NCI-H774 (cell line): ENCODE results near the gene WDFY4.

ENCODE experiments used
- DNase-seq: peaks from one replicate; lab custom pipeline; 2025; lab: John Stamatoyannopoulos, UW

WDFY4 gene

DNA sequence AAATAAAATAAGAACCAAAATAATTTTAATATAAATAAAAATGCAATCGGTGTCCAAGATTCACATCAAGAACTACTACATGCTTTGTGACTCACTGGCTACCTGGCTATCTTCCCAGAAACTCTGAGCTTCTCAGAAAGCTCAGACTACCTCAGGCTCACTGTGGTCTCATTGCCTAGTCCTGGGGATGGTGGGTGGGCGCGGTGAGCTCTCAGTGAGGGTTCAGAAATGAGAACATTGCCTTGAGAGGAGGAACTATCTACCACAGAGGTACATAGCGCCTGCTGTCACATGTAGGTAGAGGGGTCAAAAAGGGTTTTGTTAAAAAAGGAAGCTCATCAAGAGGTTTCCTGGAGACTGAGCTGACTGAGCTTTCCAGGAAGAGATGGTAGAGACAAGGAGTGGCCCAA, 108.0 kb downstream of the WDFY4 start:
- no peak for DNase-seq

DNA sequence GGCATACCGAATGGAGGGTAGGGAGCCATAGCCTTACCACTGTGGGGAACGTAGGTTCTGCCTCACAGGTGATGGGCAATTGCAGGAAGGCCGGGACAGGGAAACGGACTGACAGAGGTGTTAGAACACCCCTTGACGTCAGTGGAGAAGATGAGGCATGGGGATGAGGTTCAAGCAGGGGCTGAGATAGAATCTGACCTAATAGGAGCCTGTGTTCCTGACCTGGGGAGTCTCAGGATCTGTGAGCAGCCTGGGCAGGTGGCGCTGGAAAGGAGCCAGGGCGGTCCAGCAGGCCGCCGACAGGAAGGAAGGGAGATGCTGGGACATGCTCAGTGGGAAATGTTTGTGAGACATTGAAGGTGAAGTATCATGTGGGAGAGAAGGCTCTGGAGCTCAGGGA, 109.4 kb downstream of the WDFY4 start:
- no peak for DNase-seq

DNA sequence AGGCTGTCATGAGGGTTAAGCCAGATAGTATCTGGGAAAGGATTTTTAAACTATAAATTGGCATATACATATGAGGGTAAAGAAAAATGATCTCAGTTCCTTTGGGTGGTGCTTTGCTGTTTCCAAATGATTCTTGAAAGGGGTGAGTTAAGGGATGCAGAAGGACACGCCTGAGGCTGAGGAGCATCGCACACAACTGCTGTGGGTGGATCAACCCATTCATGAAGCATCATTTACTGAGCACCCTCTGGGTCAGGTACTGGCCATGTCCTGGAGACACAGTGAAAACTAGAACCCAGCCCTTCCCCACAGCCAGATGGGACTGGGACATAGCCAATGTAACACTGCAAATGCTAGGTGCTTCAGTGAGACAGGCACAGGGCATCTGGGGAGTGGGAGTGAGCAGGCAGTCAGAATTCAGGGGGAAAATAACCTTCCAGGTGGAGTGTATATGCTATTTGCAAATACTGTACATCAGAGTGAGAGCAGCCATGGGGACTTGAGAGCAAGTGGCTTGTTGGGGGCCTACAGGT, 112.1 kb downstream of the WDFY4 start:
- no peak for DNase-seq

- DNase-seq: no peak
These were observed 113.2 kb downstream of the WDFY4 start for GRCh38 chr10:48797830-48798229.

DNA sequence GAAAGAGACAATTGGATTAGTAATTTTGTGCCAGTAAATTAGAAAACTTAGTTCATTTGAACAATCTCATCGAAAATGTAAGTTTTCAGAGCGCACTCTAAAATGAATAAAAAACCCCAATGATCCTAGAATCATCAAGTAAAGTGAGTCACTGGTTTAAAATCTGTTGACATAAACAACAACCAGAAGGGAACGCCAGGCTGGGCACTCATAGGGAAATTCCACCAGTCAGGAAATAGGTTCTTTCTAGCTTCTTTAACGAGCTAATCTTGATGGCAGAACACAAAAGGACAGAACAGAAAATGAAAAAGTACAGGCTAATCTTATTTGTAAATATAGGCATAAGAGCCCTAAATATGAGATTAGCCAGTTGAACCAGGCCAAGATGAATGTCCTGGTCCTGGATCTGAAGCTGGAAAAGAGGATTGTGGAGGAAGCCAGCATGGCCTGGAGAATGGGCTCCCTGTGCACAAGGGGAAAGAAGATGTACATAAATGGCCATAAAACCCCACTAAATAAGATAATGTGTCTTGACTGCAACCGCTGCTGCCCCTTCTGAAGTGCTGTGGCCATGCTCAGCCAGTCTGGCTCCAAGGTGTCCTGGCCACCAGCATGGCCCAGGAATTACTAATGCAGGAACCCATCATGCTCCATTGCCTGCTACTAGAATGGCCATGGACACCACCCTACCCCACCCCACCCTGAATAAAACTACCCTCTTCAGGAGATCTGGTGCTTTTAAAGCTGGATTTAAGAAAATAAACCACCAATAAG, 114.0 kb downstream of the WDFY4 start:
- no peak for DNase-seq

DNA sequence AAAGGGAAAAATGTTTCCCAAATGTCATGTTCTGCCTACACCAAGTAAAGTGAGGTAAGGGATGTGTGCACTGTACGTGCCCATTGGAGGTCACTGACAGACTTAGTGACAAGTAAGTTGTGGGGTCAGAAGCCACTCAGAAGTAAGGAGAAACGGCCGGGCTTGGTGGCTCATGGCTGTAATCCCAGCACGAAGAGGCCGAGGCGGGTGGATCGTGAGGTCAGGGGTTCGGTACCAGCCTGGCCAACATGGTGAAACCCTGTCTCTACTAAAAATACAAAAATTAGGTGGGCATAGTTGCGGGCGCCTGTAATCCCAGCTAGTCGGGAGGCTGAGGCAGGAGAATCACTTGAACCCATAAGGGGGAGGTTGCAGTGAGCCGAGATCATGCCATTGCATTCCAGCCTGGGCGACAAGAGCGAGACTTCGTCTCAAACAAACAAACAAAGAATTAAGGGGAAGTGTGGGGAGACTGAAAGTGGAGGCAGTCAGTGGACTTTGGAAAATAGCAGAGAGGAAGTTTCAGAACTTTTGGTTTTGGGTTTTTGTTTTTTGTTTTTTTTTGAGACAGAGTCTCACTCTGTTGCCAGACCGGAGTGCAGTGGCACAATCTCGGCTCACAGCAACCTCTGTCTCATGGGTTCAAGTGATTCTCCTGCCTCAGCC, 114.8 kb downstream of the WDFY4 start:
- DNase-seq: no peak

- DNase-seq: no peak
These were observed 115.5 kb downstream of the WDFY4 start for GRCh38 chr10:48800007-48800675.

DNA sequence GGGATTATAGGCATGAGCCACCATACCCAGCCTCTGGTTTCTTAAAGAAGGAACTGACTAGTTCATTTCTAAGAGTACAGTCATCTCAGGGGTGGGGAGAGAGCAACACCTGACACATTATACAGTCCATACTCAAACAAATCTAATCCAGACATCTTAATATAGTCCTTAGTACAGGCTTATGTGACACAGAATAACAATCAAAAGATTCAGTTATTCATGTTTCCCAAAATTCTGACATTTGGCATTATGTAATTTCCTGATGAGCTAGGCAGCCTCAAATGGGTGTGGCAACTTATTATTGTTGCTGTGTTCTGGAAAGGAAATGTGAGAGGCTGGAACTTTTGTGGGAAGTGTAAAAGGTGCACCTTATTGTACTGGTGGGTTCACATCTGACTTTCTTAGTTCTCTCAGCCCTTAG, 116.3 kb downstream of the WDFY4 start:
- no peak for DNase-seq

DNA sequence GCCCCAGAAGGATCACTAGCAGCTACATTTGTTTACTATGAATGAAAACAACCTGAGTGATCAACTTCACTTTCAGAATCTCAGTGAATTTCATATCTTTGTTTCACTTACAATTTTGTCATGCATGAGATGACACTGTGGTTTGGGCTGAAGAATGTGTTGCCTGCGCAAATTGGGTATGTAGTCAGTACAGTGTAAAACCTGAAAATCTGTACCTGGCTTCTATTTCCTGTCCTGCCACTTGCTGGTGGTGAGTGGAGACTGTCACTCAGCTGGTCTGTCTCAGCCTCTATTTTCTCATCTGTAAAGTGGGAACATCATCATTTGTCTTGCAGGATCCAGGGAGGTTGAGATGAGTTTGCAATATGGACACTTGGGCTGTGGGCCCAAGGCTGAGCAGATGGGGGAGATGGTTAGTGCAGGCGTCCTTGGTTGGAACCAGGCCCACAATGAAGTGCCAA, 118.0 kb downstream of the WDFY4 start:
- no peak for DNase-seq

- DNase-seq: no peak
These were observed 119.3 kb downstream of the WDFY4 start for GRCh38 chr10:48803801-48804584.

- no peak for DNase-seq
These were observed 120.1 kb downstream of the WDFY4 start for GRCh38 chr10:48804740-48805182.

DNA sequence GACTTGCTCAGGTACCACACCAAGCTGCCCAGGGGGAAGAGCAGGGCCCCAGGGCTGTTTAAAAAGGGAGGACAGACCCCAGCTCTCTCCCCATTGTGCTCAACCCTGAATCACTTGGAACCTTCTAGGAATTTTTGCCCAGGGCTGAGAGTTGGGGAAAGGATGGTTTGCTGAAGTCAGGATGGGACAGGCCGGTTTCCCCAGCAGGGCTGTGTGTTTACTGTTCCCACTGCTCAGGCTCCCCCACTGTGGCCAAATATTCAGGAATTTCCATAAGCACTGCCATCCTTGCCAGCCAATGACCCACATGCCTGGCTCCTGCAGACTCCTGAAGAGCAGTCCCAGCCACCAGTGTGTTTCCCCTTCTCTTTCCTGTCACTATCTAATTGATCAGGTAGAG, 120.7 kb downstream of the WDFY4 start:
- DNase-seq: no peak

- DNase-seq: no peak
These were observed 121.2 kb downstream of the WDFY4 start for GRCh38 chr10:48805848-48806247.

- DNase-seq: no peak
These were observed 121.7 kb downstream of the WDFY4 start for GRCh38 chr10:48806342-48806741.

DNA sequence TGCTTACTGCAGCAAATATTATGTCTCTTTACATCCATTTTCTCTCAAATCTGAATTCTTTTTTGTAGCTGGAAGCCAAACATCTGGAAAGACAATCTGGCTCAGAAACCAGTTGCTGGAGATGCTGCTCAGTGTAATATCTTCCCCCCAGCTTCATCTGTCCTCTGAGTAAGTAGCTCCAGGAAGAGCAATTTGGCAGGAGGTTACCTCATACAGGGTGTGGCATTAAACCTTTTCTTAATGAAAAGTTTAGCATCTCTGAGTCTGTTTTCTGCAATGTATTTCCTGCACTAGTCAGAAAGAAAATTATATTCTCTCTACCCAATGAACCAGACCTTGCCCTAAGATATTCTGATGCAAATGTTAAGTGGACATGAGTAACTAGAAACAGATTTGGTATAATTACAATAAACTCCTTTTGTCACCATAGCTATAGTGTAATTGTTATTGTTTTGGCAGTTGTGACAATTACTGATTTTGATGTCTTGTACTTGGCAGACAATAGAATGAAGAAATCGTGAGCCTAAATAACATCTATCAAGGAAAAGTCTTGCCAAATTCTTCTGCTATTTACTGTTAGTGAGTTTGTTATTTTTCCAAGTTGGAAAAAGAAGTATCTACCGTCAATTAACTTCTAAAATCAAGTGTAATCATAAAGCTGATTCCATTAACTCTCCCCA, 123.3 kb downstream of the WDFY4 start:
- DNase-seq: no peak

DNA sequence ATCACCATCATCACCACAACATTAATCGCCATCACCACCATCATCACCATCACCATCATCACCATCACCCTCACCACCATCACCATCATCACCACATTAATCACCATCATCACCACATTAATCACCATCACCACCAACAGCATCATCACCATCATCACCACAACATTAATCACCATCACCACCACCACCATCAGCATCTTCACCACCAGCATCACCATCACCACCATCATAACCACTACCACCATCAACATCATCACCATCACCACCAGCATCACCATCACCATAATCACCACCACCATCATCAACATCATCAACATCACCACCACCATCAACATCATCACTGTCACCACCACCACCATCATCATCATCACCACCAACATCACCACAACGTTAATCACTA, 124.6 kb downstream of the WDFY4 start:
- DNase-seq: no peak

DNA sequence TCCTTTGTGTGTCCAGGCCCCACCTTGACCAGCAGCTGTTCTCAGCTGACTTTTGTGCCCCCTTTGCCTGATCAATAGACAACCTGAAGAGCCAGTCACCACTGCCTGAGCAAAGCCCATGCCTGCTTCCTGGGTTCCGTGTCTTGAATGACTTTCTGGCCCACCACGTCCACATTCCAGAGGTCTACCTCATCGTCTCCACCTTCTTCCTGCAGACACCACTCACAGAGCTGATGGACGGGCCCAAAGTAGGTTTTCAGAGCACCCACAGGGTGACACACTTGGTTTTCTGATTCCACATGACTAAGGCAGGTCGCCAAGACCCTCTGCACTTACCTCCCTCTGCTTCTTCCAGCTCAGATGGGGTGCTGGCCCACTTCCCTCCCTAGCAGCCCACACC, 126.8 kb downstream of the WDFY4 start:
- DNase-seq: no peak

- DNase-seq: no peak
These were observed 127.2 kb downstream of the WDFY4 start for GRCh38 chr10:48811917-48812316.

GRCh38 chr10:48813291-48813690, 128.6 kb downstream of the WDFY4 start:
- DNase-seq: no peak

DNA sequence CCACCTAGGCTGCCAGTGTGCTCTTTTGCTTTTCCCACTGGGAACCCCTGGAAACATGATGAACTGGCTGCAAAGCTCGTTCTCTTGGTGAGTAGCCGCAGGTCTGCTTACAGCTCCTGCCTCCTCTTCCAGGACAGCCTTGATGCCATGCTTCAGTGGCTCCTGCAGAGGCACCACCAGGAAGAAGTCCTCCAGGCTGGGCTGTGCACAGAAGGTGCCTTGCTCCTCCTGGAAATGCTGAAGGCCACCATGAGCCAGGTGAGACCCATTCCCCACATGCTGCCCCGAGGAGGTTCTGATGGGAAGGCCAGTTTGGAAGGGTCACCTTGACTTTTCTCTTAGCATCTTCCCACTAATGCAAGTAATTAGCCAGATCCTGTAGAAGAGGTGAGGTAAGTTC, 129.2 kb downstream of the WDFY4 start:
- no peak for DNase-seq

GRCh38 chr10:48814933-48815332, 130.3 kb downstream of the WDFY4 start:
- DNase-seq: no peak
